ENCODE measurements around the gene UNC5B.

DNA sequence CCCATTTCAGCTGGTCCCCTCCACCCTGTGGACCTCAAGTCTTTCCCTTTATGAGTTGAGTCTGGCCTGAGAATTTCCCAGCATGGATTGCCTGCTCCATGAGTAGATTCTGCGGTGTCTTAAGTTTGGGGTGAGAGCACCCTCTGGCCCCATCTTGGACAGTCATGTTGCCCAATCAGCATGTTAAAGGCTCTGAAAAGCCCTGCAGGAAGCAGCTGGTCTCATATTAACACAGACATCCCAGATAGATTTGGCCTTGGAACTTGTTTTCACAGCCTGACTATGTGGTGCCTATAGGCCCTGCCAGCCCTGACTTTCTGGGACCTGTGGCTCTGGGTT lies 91.2 kb downstream of the UNC5B start:
- TF ChIP-seq, protein P1, sequence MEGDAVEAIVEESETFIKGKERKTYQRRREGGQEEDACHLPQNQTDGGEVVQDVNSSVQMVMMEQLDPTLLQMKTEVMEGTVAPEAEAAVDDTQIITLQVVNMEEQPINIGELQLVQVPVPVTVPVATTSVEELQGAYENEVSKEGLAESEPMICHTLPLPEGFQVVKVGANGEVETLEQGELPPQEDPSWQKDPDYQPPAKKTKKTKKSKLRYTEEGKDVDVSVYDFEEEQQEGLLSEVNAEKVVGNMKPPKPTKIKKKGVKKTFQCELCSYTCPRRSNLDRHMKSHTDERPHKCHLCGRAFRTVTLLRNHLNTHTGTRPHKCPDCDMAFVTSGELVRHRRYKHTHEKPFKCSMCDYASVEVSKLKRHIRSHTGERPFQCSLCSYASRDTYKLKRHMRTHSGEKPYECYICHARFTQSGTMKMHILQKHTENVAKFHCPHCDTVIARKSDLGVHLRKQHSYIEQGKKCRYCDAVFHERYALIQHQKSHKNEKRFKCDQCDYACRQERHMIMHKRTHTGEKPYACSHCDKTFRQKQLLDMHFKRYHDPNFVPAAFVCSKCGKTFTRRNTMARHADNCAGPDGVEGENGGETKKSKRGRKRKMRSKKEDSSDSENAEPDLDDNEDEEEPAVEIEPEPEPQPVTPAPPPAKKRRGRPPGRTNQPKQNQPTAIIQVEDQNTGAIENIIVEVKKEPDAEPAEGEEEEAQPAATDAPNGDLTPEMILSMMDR (IDR thresholded peaks at IDR 0.05; ENCODE audit: insufficient read depth, low read length) = no peak
- TF ChIP-seq GABPA (IDR thresholded peaks at IDR 0.05; ENCODE audit: low read depth) = no peak
